Measurements from ENCODE around the gene BIRC6.
"Not testable (repeated sequence)": the region's sequence is repeated elsewhere in the genome, so short reads cannot be mapped to it uniquely, and the experiment has no call there.

BIRC6 gene

GRCh38 chr2:32446369-32446768 lies 89.5 kb downstream of the BIRC6 start:
- DNase-seq (ENCODE audit: low read depth in 2 of 2), result no peak

GRCh38 chr2:32450851-32451250 lies 94.0 kb downstream of the BIRC6 start:
- DNase-seq (ENCODE audit: low read depth in 2 of 2), result no peak

GRCh38 chr2:32452338-32453064 lies 95.7 kb downstream of the BIRC6 start:
- no peak for DNase-seq (ENCODE audit: low read depth in 2 of 2)

GRCh38 chr2:32453242-32454062 lies 96.6 kb downstream of the BIRC6 start:
- DNase-seq (ENCODE audit: low read depth in 2 of 2), result no peak

GRCh38 chr2:32455816-32456215 lies 99.0 kb downstream of the BIRC6 start:
- no peak for DNase-seq (ENCODE audit: low read depth in 2 of 2)

GRCh38 chr2:32456808-32457207 lies 100.0 kb downstream of the BIRC6 start:
- no peak for DNase-seq (ENCODE audit: low read depth in 2 of 2)

GRCh38 chr2:32457814-32458213 lies 101.0 kb downstream of the BIRC6 start:
- DNase-seq (ENCODE audit: low read depth in 2 of 2), result no peak

- DNase-seq (ENCODE audit: low read depth in 2 of 2), result not testable (repeated sequence)
These were observed 104.0 kb downstream of the BIRC6 start for GRCh38 chr2:32460861-32461260.

GRCh38 chr2:32463110-32463509 lies 106.3 kb downstream of the BIRC6 start:
- DNase-seq (ENCODE audit: low read depth in 2 of 2), result no peak

- no peak for DNase-seq (ENCODE audit: low read depth in 2 of 2)
These were observed 107.6 kb downstream of the BIRC6 start for GRCh38 chr2:32464431-32464830.

GRCh38 chr2:32472605-32473004 lies 115.8 kb downstream of the BIRC6 start:
- DNase-seq (ENCODE audit: low read depth in 2 of 2), result no peak

GRCh38 chr2:32474381-32474780 lies 117.6 kb downstream of the BIRC6 start:
- DNase-seq (ENCODE audit: low read depth in 2 of 2), result no peak

- no peak for DNase-seq (ENCODE audit: low read depth in 2 of 2)
These were observed 122.2 kb downstream of the BIRC6 start for GRCh38 chr2:32478889-32479620.

GRCh38 chr2:32479993-32480392 lies 123.2 kb downstream of the BIRC6 start:
- DNase-seq (ENCODE audit: low read depth in 2 of 2), result no peak

- DNase-seq (ENCODE audit: low read depth in 2 of 2), result no peak
These were observed 125.6 kb downstream of the BIRC6 start for GRCh38 chr2:32482471-32482870.

- DNase-seq (ENCODE audit: low read depth in 2 of 2), result no peak
These were observed 128.1 kb downstream of the BIRC6 start for GRCh38 chr2:32484937-32485336.

GRCh38 chr2:32485399-32485798 lies 128.6 kb downstream of the BIRC6 start:
- DNase-seq (ENCODE audit: low read depth in 2 of 2), result no peak

- DNase-seq (ENCODE audit: low read depth in 2 of 2), result no peak
These were observed 132.2 kb downstream of the BIRC6 start for GRCh38 chr2:32489061-32489460.

- no peak for DNase-seq (ENCODE audit: low read depth in 2 of 2)
These were observed 134.5 kb downstream of the BIRC6 start for GRCh38 chr2:32491346-32491745.

- DNase-seq (ENCODE audit: low read depth in 2 of 2), result no peak
These were observed 138.3 kb downstream of the BIRC6 start for GRCh38 chr2:32495139-32495538.

- no peak for DNase-seq (ENCODE audit: low read depth in 2 of 2)
These were observed 139.8 kb downstream of the BIRC6 start for GRCh38 chr2:32496662-32497061.

- DNase-seq (ENCODE audit: low read depth in 2 of 2), result no peak
These were observed 141.5 kb downstream of the BIRC6 start for GRCh38 chr2:32498306-32498705.

- DNase-seq (ENCODE audit: low read depth in 2 of 2), result no peak
These were observed 146.1 kb downstream of the BIRC6 start for GRCh38 chr2:32502941-32503340.

Data from activated CD8-positive, alpha-beta memory T cell treated with anti-CD3 and anti-CD28 coated beads for 4 hours (primary cell).